Kidney glomerular epithelial cell (primary cell): Measurements from ENCODE around the gene PRDM16.

Experiments
- DNase-seq: peaks from one replicate; lab custom pipeline; 2025; lab: John Stamatoyannopoulos, UW

The PRDM16 gene

DNA sequence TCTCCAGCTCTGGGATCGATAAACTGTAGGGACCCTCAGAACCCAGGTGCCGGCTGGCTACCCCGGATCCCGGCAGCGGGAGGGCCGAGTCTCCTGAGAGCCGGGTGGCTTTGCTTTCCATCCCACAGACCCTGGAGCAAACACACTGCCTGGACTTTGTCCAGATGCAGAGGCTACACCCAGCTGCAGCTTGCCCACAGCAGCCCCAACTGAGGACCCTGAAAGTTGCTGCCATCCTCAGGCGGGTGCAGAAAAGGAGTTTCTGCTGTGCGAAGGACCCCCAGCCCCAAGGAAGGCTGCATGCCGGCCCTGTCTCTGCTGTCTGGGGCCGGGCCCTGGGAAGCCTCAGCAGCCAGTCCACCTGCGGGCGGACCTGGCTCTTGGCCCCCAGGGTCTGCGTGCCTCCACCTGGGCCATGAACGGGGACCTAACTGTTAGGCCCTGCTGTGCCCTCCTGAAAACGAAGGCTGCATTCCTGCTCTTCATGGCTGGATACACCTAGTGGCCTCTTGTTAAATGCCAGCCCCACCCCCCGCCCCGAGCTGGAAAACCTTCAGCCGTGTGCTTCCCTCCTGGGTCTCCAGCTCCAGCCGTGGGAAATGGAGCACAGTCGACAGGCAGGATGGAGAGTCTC lies 287.9 kb downstream of the PRDM16 start:
- DNase-seq, result no peak

- DNase-seq, result no peak
These were observed 288.7 kb downstream of the PRDM16 start for GRCh38 chr1:3357526-3358297.

DNA sequence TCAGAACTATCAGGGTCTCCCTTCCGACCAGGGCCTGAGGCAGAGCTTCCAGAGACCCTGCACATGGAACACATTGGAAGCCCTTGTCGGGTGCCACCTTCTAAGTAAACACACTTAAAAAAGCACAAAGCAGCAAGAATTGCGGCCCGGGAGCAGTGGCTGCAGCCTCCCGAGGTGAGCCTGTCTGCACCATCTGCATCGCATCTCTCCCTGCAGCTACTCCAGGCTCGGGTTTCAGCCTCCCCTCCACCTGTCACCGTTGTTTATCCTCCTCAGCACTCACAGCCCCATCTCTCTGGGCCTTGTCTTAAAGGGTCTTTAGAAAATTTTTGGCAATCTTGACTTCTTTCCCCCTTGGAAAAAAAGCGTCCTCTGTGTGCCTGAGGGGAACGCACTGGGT lies 290.3 kb downstream of the PRDM16 start:
- DNase-seq, result no peak

GRCh38 chr1:3359756-3360440 lies 290.9 kb downstream of the PRDM16 start:
- no peak for DNase-seq

GRCh38 chr1:3360646-3361257 lies 291.7 kb downstream of the PRDM16 start:
- DNase-seq, result no peak

DNA sequence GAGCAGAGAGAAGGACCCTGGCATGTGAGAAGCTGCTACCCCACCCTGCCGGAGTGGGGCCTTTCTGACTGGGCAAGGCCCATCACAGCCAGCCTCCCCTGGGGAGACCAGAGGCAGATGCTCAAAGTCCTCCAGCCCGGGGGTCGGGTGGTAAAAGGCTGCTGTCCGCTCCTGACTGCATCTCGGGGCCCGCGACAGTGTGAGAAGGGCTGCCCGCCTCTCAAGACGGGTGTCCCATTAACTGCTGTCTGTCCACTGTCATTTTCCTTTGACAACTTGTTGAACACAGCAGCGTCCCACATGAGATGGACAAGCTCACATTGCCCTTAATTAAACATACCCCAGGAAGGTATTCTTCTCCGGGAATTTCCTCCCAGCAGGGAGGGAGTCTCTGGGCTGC lies 294.0 kb downstream of the PRDM16 start:
- DNase-seq, result no peak

GRCh38 chr1:3363756-3364155 lies 294.8 kb downstream of the PRDM16 start:
- no peak for DNase-seq

GRCh38 chr1:3364551-3364950 lies 295.5 kb downstream of the PRDM16 start:
- DNase-seq, result no peak

DNA sequence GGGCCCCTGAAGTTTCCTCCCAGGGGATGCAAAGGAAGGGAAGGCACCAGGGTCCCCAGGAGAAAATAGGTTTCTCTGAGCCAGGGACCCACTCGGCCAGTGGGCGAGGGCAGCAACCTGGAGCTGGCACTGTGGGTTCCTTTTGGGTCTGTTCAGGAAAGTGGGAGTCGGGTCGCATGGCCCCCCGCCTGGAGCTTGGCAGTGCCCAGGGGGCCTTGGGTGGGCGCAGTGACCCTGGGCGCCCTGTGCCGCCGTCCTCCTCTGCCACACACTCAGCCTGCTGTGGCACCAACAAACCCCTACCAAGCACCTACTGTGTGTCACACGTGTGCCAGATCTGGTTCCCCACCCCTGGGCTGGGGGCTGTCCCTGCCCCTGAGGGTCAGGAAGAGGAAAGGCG lies 296.0 kb downstream of the PRDM16 start:
- no peak for DNase-seq

GRCh38 chr1:3365523-3366125 lies 296.6 kb downstream of the PRDM16 start:
- no peak for DNase-seq

DNA sequence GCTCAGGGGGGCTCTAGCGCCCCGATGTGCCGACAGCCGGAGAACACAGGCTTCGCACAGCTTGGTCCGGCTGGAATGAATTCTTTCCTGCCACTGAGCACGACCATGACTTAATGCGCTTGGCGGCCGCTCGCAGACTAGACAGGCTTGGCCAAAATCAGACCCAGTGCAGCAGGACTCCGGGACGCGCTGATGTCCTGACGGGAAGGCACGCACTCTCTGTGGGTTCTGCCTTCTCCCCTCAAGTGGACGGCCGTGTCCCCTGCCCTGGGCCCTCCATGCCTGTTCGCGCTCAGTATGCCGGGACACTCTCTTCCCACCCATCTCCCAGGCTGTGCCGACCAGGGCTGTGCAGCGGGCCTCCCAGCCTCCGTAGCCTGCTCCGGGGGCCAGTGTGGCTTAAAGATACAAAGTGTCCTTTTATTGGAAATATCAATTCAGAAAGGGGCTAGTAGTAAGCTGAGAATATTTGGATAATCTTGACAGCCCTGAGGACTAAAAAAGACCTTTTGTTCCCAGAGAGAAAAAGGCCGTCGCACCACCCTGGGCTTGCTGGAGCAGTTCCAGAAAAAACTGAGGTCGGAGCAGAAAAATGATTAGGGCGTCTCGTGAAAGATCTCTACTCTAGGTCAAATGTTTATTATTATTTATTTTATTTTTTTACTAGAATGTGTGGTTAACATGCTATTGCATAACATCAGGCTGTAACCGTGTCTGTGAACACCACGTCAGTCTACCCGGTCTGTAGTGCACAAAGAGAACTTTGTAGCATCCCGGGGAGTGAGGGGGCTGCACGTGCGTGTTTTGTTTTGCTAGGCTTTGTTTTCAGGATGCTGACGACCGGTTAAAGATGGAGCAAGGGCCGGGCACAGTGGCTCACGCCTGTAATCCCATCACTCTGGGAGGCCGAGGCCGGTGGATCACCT lies 297.4 kb downstream of the PRDM16 start:
- DNase-seq, result no peak

DNA sequence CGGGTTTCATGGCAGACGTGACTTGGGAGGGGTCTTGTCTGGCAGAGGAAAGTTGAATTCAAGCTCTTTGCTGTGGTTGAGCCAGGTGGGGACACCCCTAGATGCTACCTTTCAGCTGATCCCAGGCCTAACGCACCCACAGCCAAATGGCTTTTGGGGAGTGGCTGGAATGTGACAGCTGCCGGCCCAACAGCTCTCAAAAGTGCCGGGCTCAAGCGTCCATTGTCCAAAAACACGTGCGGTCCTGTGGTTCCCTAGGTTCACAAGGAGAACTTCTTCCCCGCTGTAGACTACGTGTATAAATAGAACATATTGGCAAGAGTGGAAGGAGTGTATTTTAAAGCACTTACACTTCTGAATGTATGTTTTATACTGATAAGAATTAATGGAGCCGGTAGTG lies 298.4 kb downstream of the PRDM16 start:
- DNase-seq, result no peak

- no peak for DNase-seq
These were observed 299.1 kb downstream of the PRDM16 start for GRCh38 chr1:3368059-3368458.

GRCh38 chr1:3368711-3369445 lies 299.9 kb downstream of the PRDM16 start:
- DNase-seq, result no peak

- DNase-seq, result peak; percentile 34
These were observed 300.6 kb downstream of the PRDM16 start for GRCh38 chr1:3369446-3370076.

DNA sequence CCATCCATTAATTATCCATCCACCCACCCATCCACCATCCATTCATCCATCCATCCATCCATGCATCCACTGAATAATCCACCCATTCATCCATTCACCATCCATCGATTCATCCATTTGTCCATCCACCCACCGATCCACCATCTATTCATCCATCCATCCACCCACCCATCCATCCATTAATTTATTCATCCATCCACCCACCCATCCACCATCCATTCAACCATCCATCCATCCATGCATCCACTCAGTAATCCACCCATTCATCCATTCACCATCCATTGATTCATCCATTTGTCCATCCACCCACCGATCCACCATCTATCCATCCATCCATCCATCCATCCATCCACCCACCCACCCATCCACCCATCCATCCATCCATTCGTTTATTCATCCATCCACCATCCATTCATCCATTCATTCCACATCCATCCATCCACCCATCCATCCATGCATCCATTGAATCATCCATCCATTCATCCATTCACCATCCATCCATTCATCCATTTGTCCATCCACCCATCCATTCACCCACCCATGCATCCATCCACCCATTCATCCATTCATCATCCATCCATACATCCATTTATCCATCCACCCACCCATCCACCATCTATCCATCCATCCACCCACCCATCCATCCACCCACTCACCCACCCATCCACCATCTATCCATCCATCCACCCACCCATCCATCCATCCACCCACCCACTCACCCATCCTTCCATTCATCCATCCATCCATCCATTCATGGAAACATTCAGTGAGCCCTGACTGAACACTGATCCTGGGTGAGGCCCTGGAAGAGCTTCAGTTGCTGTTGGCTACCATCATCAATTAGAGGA lies 302.1 kb downstream of the PRDM16 start:
- no peak for DNase-seq

- no peak for DNase-seq
These were observed 303.3 kb downstream of the PRDM16 start for GRCh38 chr1:3372317-3372716.

- no peak for DNase-seq
These were observed 304.2 kb downstream of the PRDM16 start for GRCh38 chr1:3373175-3373574.
